CD4-positive, alpha-beta T cell treated with Interleukin-6 at 100 ng/mL for 8 hours (primary cell): Measurements from ENCODE around the gene HPGD.

Source experiments
- DNase-seq: peaks from one replicate; pipeline ENCODE4 v3.0.0-alpha.2; 2020; ENCODE audit warnings: mixed read lengths, low spot score

The HPGD gene

GRCh38 chr4:174522183-174523024 lies at the start of gene HPGD:
Gene HPGD (minus strand): TSS chr4:174522488. CDS start chr4:174522451, 37 bp downstream.
- DNase-seq: peak; percentile 61

- DNase-seq: no peak
Measured at GRCh38 chr4:174564529-174564928, 42.2 kb upstream of the HPGD start.

GRCh38 chr4:174563399-174563798 lies 41.1 kb upstream of the HPGD start:
- no peak for DNase-seq

GRCh38 chr4:174561560-174561959 lies 39.3 kb upstream of the HPGD start:
- DNase-seq: no peak

GRCh38 chr4:174559894-174560293 lies 37.6 kb upstream of the HPGD start:
- DNase-seq: no peak

- no peak for DNase-seq
Measured at GRCh38 chr4:174555789-174556630, 33.7 kb upstream of the HPGD start.

GRCh38 chr4:174554231-174554728 lies 32.0 kb upstream of the HPGD start:
- no peak for DNase-seq

- DNase-seq: no peak
Measured at GRCh38 chr4:174553828-174554227, 31.5 kb upstream of the HPGD start.

- no peak for DNase-seq
Measured at GRCh38 chr4:174553031-174553430, 30.7 kb upstream of the HPGD start.

GRCh38 chr4:174550541-174550940 lies 28.3 kb upstream of the HPGD start:
- no peak for DNase-seq

- no peak for DNase-seq
Measured at GRCh38 chr4:174549721-174550120, 27.4 kb upstream of the HPGD start.

- DNase-seq: no peak
Measured at GRCh38 chr4:174545268-174545667, 23.0 kb upstream of the HPGD start.

- no peak for DNase-seq
Measured at GRCh38 chr4:174544496-174544895, 22.2 kb upstream of the HPGD start.

GRCh38 chr4:174540175-174540574 lies 17.9 kb upstream of the HPGD start:
- no peak for DNase-seq

- DNase-seq: no peak
Measured at GRCh38 chr4:174539571-174539970, 17.3 kb upstream of the HPGD start.

GRCh38 chr4:174538876-174539250 lies 16.6 kb upstream of the HPGD start:
- no peak for DNase-seq

- DNase-seq: no peak
Measured at GRCh38 chr4:174538123-174538875, 16.0 kb upstream of the HPGD start.

GRCh38 chr4:174537634-174538033 lies 15.3 kb upstream of the HPGD start:
- no peak for DNase-seq

GRCh38 chr4:174534461-174534860 lies 12.2 kb upstream of the HPGD start:
- DNase-seq: no peak

- no peak for DNase-seq
Measured at GRCh38 chr4:174532445-174532844, 10.2 kb upstream of the HPGD start.

- DNase-seq: no peak
Measured at GRCh38 chr4:174531486-174531885, 9.2 kb upstream of the HPGD start.

- no peak for DNase-seq
Measured at GRCh38 chr4:174528226-174528625, 5.9 kb upstream of the HPGD start.
